Mammary epithelial cell (primary cell): Measurements from ENCODE around the gene KCNK15.

ENCODE experiments used
- CTCF ChIP-seq, 2 donors: IDR thresholded peaks in 1 of 2; conservative IDR thresholded peaks in 1 of 2; 2 replicates each; pipeline ENCODE4 v1.5.1; 2011 to 2012; ENCODE audit warnings: inconsistent platforms in 2 of 2, low read length in 2 of 2, mild to moderate bottlenecking in 2 of 2, control low read depth in 1 of 2, low read depth in 1 of 2; ENCODE audit not compliant: insufficient read depth in 1 of 2; ENCODE audit errors: extremely low read depth in 1 of 2
- EZH2 ChIP-seq: IDR thresholded peaks from 2 replicates; pipeline ENCODE4 v1.6.1; 2012; ENCODE audit warnings: low read length, inconsistent platforms, borderline replicate concordance

GRCh38 chr20:44723798-44724362, 21.8 kb upstream of the KCNK15 start:
- no peak for TF ChIP-seq CTCF (conservative IDR thresholded peaks at IDR 0.05 in 1 of 2, IDR thresholded peaks at IDR 0.05 in 1 of 2; ENCODE audit: extremely low read depth in 1 of 2, insufficient read depth in 1 of 2, low read depth in 1 of 2, low read length in 2 of 2)
- no peak for TF ChIP-seq EZH2
